Neural cell (in vitro differentiated cells): ENCODE results near the gene ADAMTSL4. TPM values are rescaled to one million over a fixed set of nuclear protein-coding genes. Genes with fewer than 3 reads are reported as not detected.

Experiments
- H2AFZ ChIP-seq: fragments of 200-600, 300-800 bp; sonication (generic), shearing (Covaris generic); 2 replicates; pipeline ENCODE4 v1.6.0; 2014; ENCODE audit warnings: low read depth, mild to moderate bottlenecking, antibody characterized with exemption, low read length, moderate library complexity
- H3F3A ChIP-seq: fragments of 200-600 bp; shearing (Covaris generic); 2 replicates; pipeline ENCODE4 v1.6.1; 2016; ENCODE audit warnings: mild to moderate bottlenecking, moderate library complexity, mixed read lengths, antibody characterized with exemption, low read length; ENCODE audit not compliant: insufficient read depth, poor library complexity, severe bottlenecking
- H3K27ac ChIP-seq: fragments of 200-600, 300-800 bp; sonication (generic), shearing (Covaris generic); 2 replicates; pipeline ENCODE4 v1.5.1; 2014; ENCODE audit warnings: mild to moderate bottlenecking, low read length, moderate library complexity
- H3K27me3 ChIP-seq: fragments of 300-800, 200-600 bp; sonication (generic), shearing (Covaris generic); 2 replicates; pipeline ENCODE4 v1.6.0; 2014; ENCODE audit warnings: mild to moderate bottlenecking, low read depth, low read length, moderate library complexity; ENCODE audit not compliant: insufficient read depth
- H3K36me3 ChIP-seq: fragments of 300-800, 200-600 bp; sonication (generic), shearing (Covaris generic); 2 replicates; pipeline ENCODE4 v1.5.1; 2014; ENCODE audit warnings: mild to moderate bottlenecking, antibody characterized with exemption, low read length, moderate library complexity; ENCODE audit not compliant: insufficient read depth
- H3K4me2 ChIP-seq: fragments of 300-800, 200-600 bp; sonication (generic), shearing (Covaris generic); 2 replicates; pipeline ENCODE4 v1.6.0; 2014; ENCODE audit warnings: mild to moderate bottlenecking, low read length
- H3K4me3 ChIP-seq: fragments of 300-800, 200-600 bp; sonication (generic), shearing (Covaris generic); 2 replicates; pipeline ENCODE4 v1.5.1; 2014; ENCODE audit warnings: mild to moderate bottlenecking, low read length, moderate library complexity
- H3K79me2 ChIP-seq: fragments of 200-600 bp; shearing (Covaris generic); replicated peaks from 2 replicates; pipeline ENCODE4 v1.6.0; 2014; ENCODE audit warnings: mild to moderate bottlenecking, low read length, moderate library complexity; ENCODE audit not compliant: insufficient read depth
- H3K9ac ChIP-seq: fragments of 300-800, 200-600 bp; sonication (generic), shearing (Covaris generic); 2 replicates; pipeline ENCODE4 v1.6.1; 2016; ENCODE audit warnings: mild to moderate bottlenecking, low read length, mixed read lengths
- H3K9me2 ChIP-seq: fragments of 200-600 bp; shearing (Covaris generic); 2 replicates; pipeline ENCODE4 v1.6.1; 2016; ENCODE audit warnings: mild to moderate bottlenecking, low read length, mixed read lengths; ENCODE audit not compliant: insufficient read depth
- H3K9me3 ChIP-seq: fragments of 200-600, 300-800 bp; sonication (generic), shearing (Covaris generic); 2 replicates; pipeline ENCODE4 v1.6.1; 2016; ENCODE audit warnings: mild to moderate bottlenecking, mixed run types, low read length, moderate library complexity, mixed read lengths
- H4K20me1 ChIP-seq: fragments of 200-600 bp; shearing (Covaris generic); 2 replicates; pipeline ENCODE4 v1.6.1; 2016; ENCODE audit warnings: mild to moderate bottlenecking, mixed run types; ENCODE audit not compliant: insufficient read depth
- CTCF ChIP-seq: fragments of 450-650 bp; IDR thresholded peaks from 2 replicates; pipeline ENCODE4 v1.5.1; 2014; ENCODE audit warnings: antibody characterized with exemption, mild to moderate bottlenecking, moderate library complexity; ENCODE audit not compliant: poor library complexity, severe bottlenecking
- EP300 ChIP-seq: fragments of 450-650 bp; conservative IDR thresholded peaks from 2 replicates; pipeline ENCODE4 v1.6.1; 2014; ENCODE audit warnings: antibody characterized with exemption, mild to moderate bottlenecking, moderate library complexity; ENCODE audit not compliant: poor library complexity, severe bottlenecking
- EZH2 ChIP-seq: fragments of 200-600, 300-800 bp; shearing (Covaris generic), sonication (generic); IDR thresholded peaks from 2 replicates; pipeline ENCODE4 v1.6.1; 2014; ENCODE audit warnings: antibody characterized with exemption, low read length, borderline replicate concordance, mild to moderate bottlenecking; ENCODE audit not compliant: insufficient read depth, poor library complexity, severe bottlenecking
- MXI1 ChIP-seq: fragments of 450-650 bp; conservative IDR thresholded peaks from 2 replicates; pipeline ENCODE4 v1.6.1; 2014; ENCODE audit warnings: antibody characterized with exemption, mild to moderate bottlenecking; ENCODE audit not compliant: poor library complexity, severe bottlenecking
- POLR2AphosphoS5 ChIP-seq: IDR thresholded peaks from 2 replicates; pipeline ENCODE4 v1.6.1; 2012
- RAD21 ChIP-seq: fragments of 450-650 bp; conservative IDR thresholded peaks from 2 replicates; pipeline ENCODE4 v1.6.1; 2014; ENCODE audit warnings: antibody characterized with exemption, mild to moderate bottlenecking, moderate library complexity
- REST ChIP-seq: IDR thresholded peaks from 2 replicates; pipeline ENCODE4 v1.6.1; 2012; ENCODE audit warnings: borderline replicate concordance
- SMC3 ChIP-seq: fragments of 450-650 bp; conservative IDR thresholded peaks from 2 replicates; pipeline ENCODE4 v1.6.1; 2014; ENCODE audit warnings: antibody characterized with exemption, mild to moderate bottlenecking, moderate library complexity; ENCODE audit not compliant: poor library complexity
- TAF1 ChIP-seq: IDR thresholded peaks from 2 replicates; pipeline ENCODE4 v1.6.1; 2012; ENCODE audit warnings: low read depth
- polyA plus RNA-seq: library from polyadenylated mRNA; depleted of rRNA; stranded (reverse); fragments of >200 nt; gene quantifications from 2 replicates; pipeline ENCODE4 v1.2.3, GENCODE V29; 2014

ADAMTSL4 gene
- polyA plus RNA-seq, 1 donor from 2014 or later: not detected

- no peak overlapping the region for H3K9ac ChIP-seq
- H3K36me3 ChIP-seq: peaks cover 16% of the 10 kb centered on the region
Measured at GRCh38 chr1:150574260-150575071, 25.3 kb downstream of the ADAMTSL4 start.

GRCh38 chr1:150575072-150575489 lies 25.9 kb downstream of the ADAMTSL4 start:
- no peak overlapping the region for H3K27ac ChIP-seq
- TF ChIP-seq RAD21 (no peak), EP300 (no peak), MXI1 (no peak), REST (no peak), EZH2 (no peak), POLR2AphosphoS5 (no peak)

More at GRCh38 chr1:150574260-150575071, 25.3 kb downstream of the ADAMTSL4 start:
- Histone ChIP-seq H3K9me3 (no peaks in the 10 kb centered on the region), H3K27ac (no peak overlapping the region), H3K79me2 (peaks cover 78% of the 10 kb centered on the region), H3K9me2 (no peaks in the 10 kb centered on the region), H2AFZ (no peak overlapping the region), H3K27me3 (no peaks in the 10 kb centered on the region), H3K4me3 (peak overlapping the region; percentile 100), H4K20me1 (peaks cover 27% of the 10 kb centered on the region), H3F3A (peaks cover 4% of the 10 kb centered on the region), H3K4me2 (peak overlapping the region; percentile 93)
- no peak for TF ChIP-seq CTCF
- TF ChIP-seq SMC3: no peak
- TF ChIP-seq EP300: no peak
- no peak for TF ChIP-seq RAD21
- TF ChIP-seq REST: no peak
- no peak for TF ChIP-seq EZH2
- no peak for TF ChIP-seq TAF1
- TF ChIP-seq POLR2AphosphoS5: no peak

More at GRCh38 chr1:150575072-150575489, 25.9 kb downstream of the ADAMTSL4 start:
- Histone ChIP-seq H3F3A (peaks cover 7% of the 10 kb centered on the region), H2AFZ (no peak overlapping the region), H3K27me3 (no peaks in the 10 kb centered on the region), H3K9me3 (no peaks in the 10 kb centered on the region), H3K79me2 (peaks cover 78% of the 10 kb centered on the region), H4K20me1 (peaks cover 27% of the 10 kb centered on the region), H3K4me3 (peak overlapping the region; percentile 100), H3K36me3 (peaks cover 16% of the 10 kb centered on the region), H3K9me2 (no peaks in the 10 kb centered on the region), H3K4me2 (peak overlapping the region; percentile 93), H3K9ac (no peak overlapping the region)
